DND-41 (cell line): ENCODE results near the gene IQCE.

ENCODE experiments used
- ATAC-seq: fragments of 200-7000 bp; cut with Tn5 transposase; 3 replicates; pipeline ENCODE4 v1.9.1; 2021; ENCODE audit warnings: low read depth; ENCODE audit not compliant: insufficient read depth
- DNase-seq: peaks from one replicate; pipeline ENCODE4 v3.0.0-alpha.2; 2020
- H2AFZ ChIP-seq: 2 replicates; pipeline ENCODE4 v1.6.0; 2012; ENCODE audit warnings: low read depth, low read length
- H3K27ac ChIP-seq: 2 replicates; pipeline ENCODE4 v1.5.1; 2012; ENCODE audit warnings: low read length, inconsistent platforms
- H3K27me3 ChIP-seq: fragments of 200-600 bp; sonication (generic); 2 replicates; pipeline ENCODE4 v1.6.0; 2012; ENCODE audit warnings: low read length, mild to moderate bottlenecking, inconsistent platforms; ENCODE audit not compliant: insufficient read depth, poor library complexity
- H3K36me3 ChIP-seq: 2 replicates; pipeline ENCODE4 v1.5.1; 2012; ENCODE audit warnings: low read length, inconsistent platforms; ENCODE audit not compliant: insufficient read depth
- H3K4me1 ChIP-seq: 2 replicates; pipeline ENCODE4 v1.5.1; 2012; ENCODE audit warnings: mild to moderate bottlenecking, low read length; ENCODE audit not compliant: insufficient read depth
- H3K4me2 ChIP-seq: 2 replicates; pipeline ENCODE4 v1.6.0; 2012; ENCODE audit warnings: mild to moderate bottlenecking, moderate library complexity, low read length, inconsistent platforms; ENCODE audit not compliant: insufficient read depth
- H3K4me3 ChIP-seq, 2 experiments: fragments of 200-600 bp in 1 of 2; shearing (Covaris generic) in 1 of 2; 2 replicates each; pipeline ENCODE4 v1.5.1; 2012 to 2016; ENCODE audit warnings: inconsistent platforms in 2 of 2, low read length in 2 of 2, mild to moderate bottlenecking in 2 of 2, low read depth in 1 of 2, moderate library complexity in 1 of 2
- H3K79me2 ChIP-seq: 2 replicates; pipeline ENCODE4 v1.6.0; 2012; ENCODE audit warnings: low read length, inconsistent platforms; ENCODE audit not compliant: insufficient read depth
- H3K9ac ChIP-seq: 2 replicates; pipeline ENCODE4 v1.6.0; 2012; ENCODE audit warnings: low read depth, mild to moderate bottlenecking, inconsistent platforms, low read length, moderate library complexity
- H3K9me3 ChIP-seq: 2 replicates; pipeline ENCODE4 v1.5.1; 2012; ENCODE audit warnings: low read length, moderate library complexity, mild to moderate bottlenecking, inconsistent platforms; ENCODE audit not compliant: insufficient read depth, severe bottlenecking
- H4K20me1 ChIP-seq: 2 replicates; pipeline ENCODE4 v1.6.0; 2012; ENCODE audit warnings: low read length; ENCODE audit not compliant: insufficient read depth
- CTCF ChIP-seq: IDR thresholded peaks from 2 replicates; pipeline ENCODE4 v1.5.1; 2012; ENCODE audit warnings: borderline replicate concordance, low read length, moderate library complexity, mild to moderate bottlenecking; ENCODE audit not compliant: poor library complexity, severe bottlenecking; ENCODE audit errors: extremely low read depth
- EZH2 ChIP-seq: IDR thresholded peaks from 3 replicates; pipeline ENCODE4 v1.6.1; 2012; ENCODE audit warnings: borderline replicate concordance, low read depth, mild to moderate bottlenecking, moderate library complexity, low read length, inconsistent platforms; ENCODE audit not compliant: severe bottlenecking

Gene IQCE

GRCh38 chr7:2520131-2520760 is 38.5 kb upstream of the IQCE start:
- Histone ChIP-seq H3K4me2 (peak overlapping the region; percentile 77), H4K20me1 (peaks cover 22% of the 10 kb centered on the region), H3K4me3 (peak overlapping the region in 1 of 2 experiments; percentile 51; a peak in 2 of 4 replicates), H3K27me3 (peaks cover 8% of the 10 kb centered on the region), H3K27ac (no peak overlapping the region), H3K36me3 (no peaks in the 10 kb centered on the region), H3K79me2 (no peaks in the 10 kb centered on the region), H3K4me1 (peaks cover 39% of the 10 kb centered on the region), H3K9ac (peak overlapping the region; percentile 43; the same call in 1 of the 2 replicates), H2AFZ (no peak overlapping the region), H3K9me3 (no peaks in the 10 kb centered on the region)
- DNase-seq, result no peak
- ATAC-seq, result no peak
- TF ChIP-seq EZH2 (no peak), CTCF (no peak)

- DNase-seq (no peak), ATAC-seq (no peak)
- no peak overlapping the region for H3K27ac ChIP-seq
- H3K9ac ChIP-seq, result peak overlapping the region; percentile 43; the same call in 1 of the 2 replicates
- peak overlapping the region; percentile 77 for H3K4me2 ChIP-seq
- peaks cover 8% of the 10 kb centered on the region for H3K27me3 ChIP-seq
- no peaks in the 10 kb centered on the region for H3K36me3 ChIP-seq
- H3K4me1 ChIP-seq, result peaks cover 39% of the 10 kb centered on the region
- peaks cover 19% of the 10 kb centered on the region for H4K20me1 ChIP-seq
- no peaks in the 10 kb centered on the region for H3K79me2 ChIP-seq
- H3K4me3 ChIP-seq, result peak overlapping the region in 1 of 2 experiments; percentile 51; a peak in 1 of 4 replicates
- TF ChIP-seq CTCF (no peak), EZH2 (no peak)
- no peaks in the 10 kb centered on the region for H3K9me3 ChIP-seq
- H2AFZ ChIP-seq, result no peak overlapping the region
These were observed 38.0 kb upstream of the IQCE start for GRCh38 chr7:2520761-2521290.

GRCh38 chr7:2521341-2521745 is 37.4 kb upstream of the IQCE start:
- Histone ChIP-seq H2AFZ (no peak overlapping the region), H3K4me1 (peaks cover 39% of the 10 kb centered on the region), H3K4me2 (peak overlapping the region; percentile 53), H3K79me2 (no peaks in the 10 kb centered on the region), H3K4me3 (no peak overlapping the region), H3K9me3 (no peaks in the 10 kb centered on the region), H3K27ac (no peak overlapping the region), H3K9ac (no peak overlapping the region), H3K27me3 (peaks cover 8% of the 10 kb centered on the region), H3K36me3 (no peaks in the 10 kb centered on the region), H4K20me1 (peaks cover 19% of the 10 kb centered on the region)
- TF ChIP-seq EZH2 (no peak), CTCF (no peak)
- ATAC-seq (no peak), DNase-seq (no peak)
